ENCODE measurements around the gene STXBP6. TPM values are rescaled to one million over a fixed set of nuclear protein-coding genes. Genes with fewer than 3 reads are reported as not detected.

Gene STXBP6
- total RNA-seq, 4 donors from 2014 or later = 34.9 to 62.1 (median 45.5) TPM

DNA sequence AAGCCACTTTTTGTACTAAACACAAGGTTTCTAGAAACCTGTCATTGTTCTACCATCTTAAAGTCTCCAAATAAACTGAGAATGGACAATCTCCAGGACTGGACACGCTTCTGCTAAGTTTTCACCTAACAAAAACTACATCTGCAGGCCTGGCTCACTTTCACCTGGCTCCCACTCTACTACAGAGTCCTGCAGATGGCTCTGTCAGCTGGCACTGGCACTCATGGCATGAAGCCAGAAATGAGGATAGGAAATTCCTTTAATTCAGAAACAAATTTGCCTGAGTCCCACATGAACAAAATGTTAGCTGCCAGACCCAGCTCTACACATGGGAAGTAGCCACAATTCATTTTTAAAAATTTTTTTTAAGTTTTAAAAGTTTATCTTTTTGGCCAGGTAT is 42.1 kb downstream of the STXBP6 start:
- TF ChIP-seq CTCF (IDR thresholded peaks at IDR 0.05) (no peak), POLR2A (IDR thresholded peaks at IDR 0.05) (no peak), EP300 (IDR thresholded peaks at IDR 0.05) (no peak), POLR2AphosphoS5 (IDR thresholded peaks at IDR 0.05) (no peak)
- no peaks in the 10 kb centered on the region for H3K9me3 ChIP-seq
- no peak overlapping the region for H3K4me3 ChIP-seq
- DNase-seq (ENCODE audit: low spot score in 2 of 2) = no peak
- 65% methylated on average over 1 of the region's 1 CpG for WGBS
- H3K27me3 ChIP-seq = no peaks in the 10 kb centered on the region
- peaks cover 28% of the 10 kb centered on the region for H3K4me1 ChIP-seq
- H3K27ac ChIP-seq = no peak overlapping the region
- no peaks in the 10 kb centered on the region for H3K36me3 ChIP-seq

DNA sequence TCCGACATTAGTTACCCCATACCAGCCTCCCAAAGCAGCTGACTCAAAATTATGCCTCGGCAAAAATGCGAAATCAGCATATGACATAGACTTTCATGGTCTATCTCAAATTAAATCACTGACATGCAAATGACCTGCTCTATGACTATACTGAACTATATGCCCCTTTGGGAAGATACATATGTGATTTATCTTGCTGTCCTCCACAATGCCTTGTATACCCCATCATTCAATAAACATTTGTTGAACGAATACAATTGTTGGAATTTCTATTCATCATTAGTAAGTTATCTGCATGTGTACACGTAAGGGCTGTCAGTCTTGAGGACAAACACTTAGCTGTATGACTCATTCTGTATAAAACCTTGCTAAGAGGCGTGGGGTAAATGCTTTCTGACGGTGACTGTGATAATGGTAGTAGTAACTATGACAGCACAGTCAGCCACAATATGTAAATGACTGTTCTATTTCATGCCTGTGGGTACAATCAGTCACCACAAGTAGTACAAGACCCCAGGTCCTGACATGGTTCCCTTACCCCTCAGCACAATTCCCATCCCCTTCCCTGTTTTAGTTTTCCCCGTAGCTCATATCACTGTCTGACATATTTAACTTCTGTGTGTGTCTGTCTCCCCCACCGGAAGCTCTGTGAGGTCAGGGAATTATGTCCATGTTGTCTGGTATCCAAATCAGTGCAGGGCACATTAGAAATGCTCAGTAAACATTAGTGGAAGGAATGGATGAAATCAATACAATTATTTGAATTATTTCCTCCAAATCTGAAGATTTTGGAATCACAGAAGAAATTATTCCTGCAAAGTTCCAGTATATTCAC is 42.8 kb downstream of the STXBP6 start:
- Histone ChIP-seq H3K27ac (no peak overlapping the region), H3K27me3 (no peaks in the 10 kb centered on the region), H3K36me3 (no peaks in the 10 kb centered on the region), H3K9me3 (no peaks in the 10 kb centered on the region), H3K4me3 (no peak overlapping the region), H3K4me1 (peaks cover 30% of the 10 kb centered on the region)
- TF ChIP-seq CTCF (IDR thresholded peaks at IDR 0.05) (no peak), EP300 (IDR thresholded peaks at IDR 0.05) (no peak), POLR2A (IDR thresholded peaks at IDR 0.05) (no peak)
- no peak for DNase-seq (ENCODE audit: low spot score in 2 of 2)
- WGBS = 61% methylated on average over 9 of the region's 9 CpGs

- no peaks in the 10 kb centered on the region for H3K36me3 ChIP-seq
- no peaks in the 10 kb centered on the region for H3K9me3 ChIP-seq
- H3K27ac ChIP-seq = no peak overlapping the region
- no peaks in the 10 kb centered on the region for H3K27me3 ChIP-seq
- H3K4me3 ChIP-seq = no peak overlapping the region
- TF ChIP-seq CTCF (IDR thresholded peaks at IDR 0.05) (no peak), POLR2A (IDR thresholded peaks at IDR 0.05) (no peak), POLR2AphosphoS5 (IDR thresholded peaks at IDR 0.05) (no peak), EP300 (IDR thresholded peaks at IDR 0.05) (no peak)
- peaks cover 28% of the 10 kb centered on the region for H3K4me1 ChIP-seq
- no peak for DNase-seq (ENCODE audit: low spot score in 2 of 2)
- 93% methylated on average over 3 of the region's 3 CpGs for WGBS
Measured at GRCh38 chr14:25006031-25006430, 43.9 kb downstream of the STXBP6 start.

DNA sequence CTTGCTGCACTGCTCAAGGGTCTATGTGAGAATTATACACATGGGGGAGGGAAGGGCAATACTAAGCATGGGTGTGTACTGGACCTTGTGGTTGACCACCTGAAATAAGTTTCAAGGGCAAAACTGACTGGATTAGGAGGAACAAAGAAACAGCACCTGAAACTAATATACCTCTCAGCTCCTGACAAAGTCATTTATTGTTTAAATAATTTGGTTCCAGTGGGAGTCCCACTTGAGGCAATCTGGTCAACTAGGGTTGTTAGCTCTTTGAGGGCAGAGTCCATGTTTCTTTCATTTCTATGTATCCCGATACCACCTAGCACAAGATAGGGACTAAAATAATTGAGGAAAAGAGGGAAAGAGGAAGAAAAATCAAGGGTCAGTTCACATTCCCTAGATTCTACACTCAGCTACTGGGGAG is 45.5 kb downstream of the STXBP6 start:
- no peak for DNase-seq (ENCODE audit: low spot score in 2 of 2)
- Histone ChIP-seq H3K9me3 (no peaks in the 10 kb centered on the region), H3K36me3 (no peaks in the 10 kb centered on the region), H3K4me1 (peaks cover 18% of the 10 kb centered on the region), H3K27ac (no peak overlapping the region), H3K4me3 (no peak overlapping the region), H3K27me3 (no peaks in the 10 kb centered on the region)
- TF ChIP-seq POLR2A (IDR thresholded peaks at IDR 0.05) (no peak), CTCF (IDR thresholded peaks at IDR 0.05) (no peak), POLR2AphosphoS5 (IDR thresholded peaks at IDR 0.05) (no peak), EP300 (IDR thresholded peaks at IDR 0.05) (no peak)
- 100% methylated on average over 1 of the region's 1 CpG for WGBS

- TF ChIP-seq EP300 (IDR thresholded peaks at IDR 0.05) = no peak
- TF ChIP-seq CTCF (IDR thresholded peaks at IDR 0.05) = no peak
- no peak for TF ChIP-seq POLR2A (IDR thresholded peaks at IDR 0.05)
- no peak for TF ChIP-seq POLR2AphosphoS5 (IDR thresholded peaks at IDR 0.05)
- peaks cover 18% of the 10 kb centered on the region for H3K4me1 ChIP-seq
- no peak for DNase-seq (ENCODE audit: low spot score in 2 of 2)
- H3K9me3 ChIP-seq = no peaks in the 10 kb centered on the region
- H3K27me3 ChIP-seq = no peaks in the 10 kb centered on the region
- H3K27ac ChIP-seq = no peak overlapping the region
- 79% methylated on average over 1 of the region's 1 CpG for WGBS
- no peak overlapping the region for H3K4me3 ChIP-seq
- no peaks in the 10 kb centered on the region for H3K36me3 ChIP-seq
Measured at GRCh38 chr14:25003537-25003936, 46.4 kb downstream of the STXBP6 start.

Data from suprapubic skin (tissue), 4 donors.